ENCODE results near the gene NEK7.

GRCh38 chr1:198264282-198264681 is 107.5 kb downstream of the NEK7 start:
- TF ChIP-seq, protein P1, sequence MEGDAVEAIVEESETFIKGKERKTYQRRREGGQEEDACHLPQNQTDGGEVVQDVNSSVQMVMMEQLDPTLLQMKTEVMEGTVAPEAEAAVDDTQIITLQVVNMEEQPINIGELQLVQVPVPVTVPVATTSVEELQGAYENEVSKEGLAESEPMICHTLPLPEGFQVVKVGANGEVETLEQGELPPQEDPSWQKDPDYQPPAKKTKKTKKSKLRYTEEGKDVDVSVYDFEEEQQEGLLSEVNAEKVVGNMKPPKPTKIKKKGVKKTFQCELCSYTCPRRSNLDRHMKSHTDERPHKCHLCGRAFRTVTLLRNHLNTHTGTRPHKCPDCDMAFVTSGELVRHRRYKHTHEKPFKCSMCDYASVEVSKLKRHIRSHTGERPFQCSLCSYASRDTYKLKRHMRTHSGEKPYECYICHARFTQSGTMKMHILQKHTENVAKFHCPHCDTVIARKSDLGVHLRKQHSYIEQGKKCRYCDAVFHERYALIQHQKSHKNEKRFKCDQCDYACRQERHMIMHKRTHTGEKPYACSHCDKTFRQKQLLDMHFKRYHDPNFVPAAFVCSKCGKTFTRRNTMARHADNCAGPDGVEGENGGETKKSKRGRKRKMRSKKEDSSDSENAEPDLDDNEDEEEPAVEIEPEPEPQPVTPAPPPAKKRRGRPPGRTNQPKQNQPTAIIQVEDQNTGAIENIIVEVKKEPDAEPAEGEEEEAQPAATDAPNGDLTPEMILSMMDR (optimal IDR thresholded peaks at IDR 0.05 in 1 of 3, IDR thresholded peaks at IDR 0.05 in 1 of 3, conservative IDR thresholded peaks at IDR 0.05 in 1 of 3; ENCODE audit: extremely low read depth in 1 of 3, insufficient read depth in 2 of 3, low read length in 3 of 3) = no peak
- no peak for TF ChIP-seq EZH2 (IDR thresholded peaks at IDR 0.05; ENCODE audit: low read length)

Data from keratinocyte (primary cell).